H1 (cell line): ENCODE results near the gene PLA2G1B. TPM values are rescaled to one million over a fixed set of nuclear protein-coding genes. Genes with fewer than 3 reads are reported as not detected.
A peak's percentile ranks its signal among the peaks of the same experiment; 100 is the strongest.

Experiments used
- CTCF ChIA-PET: fragments of 300-600 bp; sonication (Branson Sonifier 250); formaldehyde crosslinking; loops from one replicate; lab custom pipeline; 2021; ENCODE audit not compliant: partially characterized antibody; lab: Charles Lee
- POLR2A ChIA-PET: fragments of 300-600 bp; sonication (Branson Sonifier 250); formaldehyde crosslinking; loops from one replicate; lab custom pipeline; 2021; ENCODE audit warnings: inconsistent platforms; ENCODE audit not compliant: partially characterized antibody; lab: Charles Lee
- DNase-seq, 2 experiments: peaks; one replicate each; pipeline versions ENCODE4 v3.0.0 to v3.0.0-alpha.2; 2010 to 2022; ENCODE audit warnings: low spot score in 2 of 2, low read depth in 1 of 2, mixed read lengths in 1 of 2
- FAIRE-seq: peaks from 2 replicates; lab custom pipeline; 2011; peaks lifted over from hg19 to GRCh38; lab: Jason Lieb, UNC
- H2AFZ ChIP-seq: 2 replicates; pipeline ENCODE4 v1.8.1; 2012; ENCODE audit warnings: low read length, inconsistent platforms
- H2AK5ac ChIP-seq: 2 replicates; pipeline ENCODE4 v1.6.1; 2013; ENCODE audit warnings: low read depth, low read length
- H2BK120ac ChIP-seq: replicated peaks from 2 replicates; pipeline ENCODE3; 2013; ENCODE audit warnings: low read depth, low read length, inconsistent platforms
- H2BK12ac ChIP-seq: 2 replicates; pipeline ENCODE4 v1.6.1; 2013; ENCODE audit warnings: low read depth, low read length
- H2BK15ac ChIP-seq: 2 replicates; pipeline ENCODE4 v1.6.1; 2013; ENCODE audit warnings: low read length
- H2BK20ac ChIP-seq: 2 replicates; pipeline ENCODE4 v1.6.1; 2013; ENCODE audit warnings: low read length
- H2BK5ac ChIP-seq: 2 replicates; pipeline ENCODE4 v1.6.1; 2013; ENCODE audit warnings: low read depth, low read length
- H3K14ac ChIP-seq: 2 replicates; pipeline ENCODE4 v1.6.1; 2013; ENCODE audit warnings: inconsistent platforms; ENCODE audit not compliant: insufficient read length
- H3K18ac ChIP-seq: 2 replicates; pipeline ENCODE4 v1.6.1; 2013; ENCODE audit warnings: low read length; ENCODE audit errors: extremely low read depth
- H3K23ac ChIP-seq: 2 replicates; pipeline ENCODE4 v1.6.1; 2013; ENCODE audit warnings: inconsistent platforms; ENCODE audit not compliant: insufficient read length
- H3K23me2 ChIP-seq: 2 replicates; pipeline ENCODE4 v1.6.1; 2013; ENCODE audit warnings: low read depth, low read length
- H3K27ac ChIP-seq: 2 replicates; pipeline ENCODE4 v1.6.1; 2011; ENCODE audit warnings: low read depth, low read length, inconsistent platforms
- H3K27me3 ChIP-seq, 4 experiments: replicated peaks in 1 of 4; 1 replicate in 1 of 4; 2 replicates in 3 of 4; pipeline versions ENCODE4 v1.6.1 to v1.8.1; 2011 to 2013; ENCODE audit warnings: low read length in 3 of 4, mild to moderate bottlenecking in 3 of 4, inconsistent platforms in 2 of 4, mixed read lengths in 2 of 4, moderate library complexity in 1 of 4; ENCODE audit not compliant: control insufficient read depth in 3 of 4, insufficient read depth in 3 of 4; ENCODE audit errors: extremely low read depth in 1 of 4
- H3K36me3 ChIP-seq, 4 experiments: 2 replicates each; pipeline versions ENCODE4 v1.6.1 to v1.8.1; 2011 to 2013; ENCODE audit warnings: mild to moderate bottlenecking in 4 of 4, low read length in 3 of 4, moderate library complexity in 2 of 4, control low read depth in 1 of 4, inconsistent platforms in 1 of 4; ENCODE audit not compliant: insufficient read depth in 4 of 4, control insufficient read depth in 2 of 4
- H3K4ac ChIP-seq: replicated peaks from 2 replicates; pipeline ENCODE3; 2013; ENCODE audit warnings: low read length, low read depth, mixed read lengths, inconsistent platforms; ENCODE audit not compliant: insufficient read length
- H3K4me1 ChIP-seq, 4 experiments: replicated peaks in 1 of 4; 1 replicate in 1 of 4; 2 replicates in 3 of 4; pipeline versions ENCODE4 v1.6.1 to v1.8.1; 2011 to 2013; ENCODE audit warnings: low read length in 3 of 4, inconsistent platforms in 2 of 4, mixed read lengths in 1 of 4; ENCODE audit not compliant: insufficient read depth in 4 of 4, control insufficient read depth in 3 of 4
- H3K4me2 ChIP-seq, 2 experiments: 2 replicates each; pipeline versions ENCODE4 v1.6.1 to v1.8.1; 2011 to 2013; ENCODE audit warnings: low read depth in 2 of 2, low read length in 2 of 2, control low read depth in 1 of 2, inconsistent platforms in 1 of 2, mild to moderate bottlenecking in 1 of 2; ENCODE audit not compliant: insufficient read depth in 1 of 2
- H3K4me3 ChIP-seq, 4 experiments: fragments of 200-600, 300-600 bp in 1 of 4; sonication (generic), shearing (Covaris generic), sonication (Bioruptor Twin) in 1 of 4; 2 replicates each; pipeline versions ENCODE4 v1.5.1 to v1.8.1; 2011 to 2016; ENCODE audit warnings: low read length in 4 of 4, low read depth in 3 of 4, control low read depth in 2 of 4, inconsistent platforms in 2 of 4, mild to moderate bottlenecking in 2 of 4, mixed read lengths in 1 of 4, moderate library complexity in 1 of 4; ENCODE audit not compliant: insufficient read depth in 2 of 4; ENCODE audit errors: extremely low read depth in 1 of 4
- H3K56ac ChIP-seq: replicated peaks from 2 replicates; pipeline ENCODE3; 2013; ENCODE audit warnings: low read depth, mild to moderate bottlenecking, mixed read lengths, low read length, inconsistent platforms; ENCODE audit not compliant: insufficient read length
- H3K79me1 ChIP-seq: 2 replicates; pipeline ENCODE4 v1.6.1; 2013; ENCODE audit warnings: low read depth, low read length, control low read depth
- H3K79me2 ChIP-seq, 2 experiments: 2 replicates each; pipeline versions ENCODE4 v1.6.1 to v1.8.1; 2012 to 2013; ENCODE audit warnings: low read length in 2 of 2, mild to moderate bottlenecking in 2 of 2, inconsistent platforms in 1 of 2; ENCODE audit not compliant: insufficient read depth in 2 of 2, control insufficient read depth in 1 of 2
- H3K9ac ChIP-seq, 4 experiments: replicated peaks in 1 of 4; 1 replicate in 1 of 4; 2 replicates in 3 of 4; pipeline versions ENCODE4 v1.6.1 to v1.8.1; 2011 to 2013; ENCODE audit warnings: low read depth in 3 of 4, low read length in 3 of 4, control low read depth in 2 of 4, mild to moderate bottlenecking in 2 of 4, moderate library complexity in 2 of 4, inconsistent platforms in 1 of 4; ENCODE audit errors: extremely low read depth in 1 of 4
- H3K9me3 ChIP-seq, 2 experiments: 2 replicates each; pipeline versions ENCODE4 v1.6.1 to v1.8.1; 2012 to 2013; ENCODE audit warnings: mild to moderate bottlenecking in 2 of 2, moderate library complexity in 2 of 2, control low read depth in 1 of 2, inconsistent platforms in 1 of 2, low read depth in 1 of 2, low read length in 1 of 2, mixed read lengths in 1 of 2; ENCODE audit not compliant: insufficient read depth in 2 of 2
- H4K20me1 ChIP-seq, 2 experiments: replicated peaks in 1 of 2; 2 replicates each; pipeline versions ENCODE3 to v1.8.1; 2011 to 2013; ENCODE audit warnings: inconsistent platforms in 2 of 2, low read length in 2 of 2, mild to moderate bottlenecking in 1 of 2; ENCODE audit not compliant: insufficient read depth in 2 of 2, control insufficient read depth in 1 of 2
- H4K5ac ChIP-seq: 2 replicates; pipeline ENCODE4 v1.6.1; 2013; ENCODE audit warnings: low read length, low read depth, mixed read lengths, inconsistent platforms; ENCODE audit not compliant: insufficient read length
- H4K8ac ChIP-seq: 2 replicates; pipeline ENCODE4 v1.8.0; 2013; ENCODE audit warnings: mild to moderate bottlenecking, moderate library complexity, low read length, inconsistent platforms; ENCODE audit not compliant: insufficient read depth; ENCODE audit errors: extremely low read depth
- H4K91ac ChIP-seq: replicated peaks from 2 replicates; pipeline ENCODE3; 2013; ENCODE audit warnings: low read length, mixed read lengths, inconsistent platforms; ENCODE audit not compliant: insufficient read length
- CTCF ChIP-seq, 3 experiments: IDR thresholded peaks; 1 replicate in 2 of 3; 2 replicates in 1 of 3; pipeline versions ENCODE4 v1.5.1 to v1.6.1; 2011; ENCODE audit warnings: low read length in 3 of 3, mild to moderate bottlenecking in 3 of 3, inconsistent platforms in 2 of 3, low read depth in 1 of 3, moderate library complexity in 1 of 3; ENCODE audit not compliant: insufficient read depth in 1 of 3; ENCODE audit errors: control extremely low read depth in 1 of 3
- EGR1 ChIP-seq: IDR thresholded peaks from 2 replicates; pipeline ENCODE4 v1.6.1; 2011; ENCODE audit warnings: low read depth, low read length, borderline replicate concordance
- HDAC6 ChIP-seq: IDR thresholded peaks from one replicate; pipeline ENCODE4 v1.7.1; 2012; ENCODE audit warnings: low read depth, mild to moderate bottlenecking, inconsistent platforms, low read length, moderate library complexity
- WGBS, 2 experiments: shearing (Covaris generic) in 1 of 2; methylation state at CpG; one replicate each; pipeline versions ENCODE4 v1.1.6 to v1.1.7; 2013 to 2015; ENCODE audit warnings: low lambda C conversion rate in 2 of 2, mixed read lengths in 2 of 2, inconsistent platforms in 1 of 2, low coverage in 1 of 2, missing lambda C conversion rate in 1 of 2; ENCODE audit not compliant: insufficient replicate concordance in 2 of 2, insufficient coverage in 1 of 2, insufficient read length in 1 of 2; ENCODE audit errors: extremely low coverage in 1 of 2, missing lambda C conversion rate in 1 of 2; 5-methylcytosine and 5-hydroxymethylcytosine counted together
- polyA plus RNA-seq, 7 experiments: library from polyadenylated mRNA; depleted of rRNA in 3 of 7; stranded (reverse) in 5 of 7; unstranded in 2 of 7; fragments of >200 nt in 5 of 7; fragments of 200-250 nt in 2 of 7; gene quantifications; 1 replicate in 5 of 7; 2 replicates in 1 of 7; 4 replicates in 1 of 7; pipeline versions ENCODE4 v1.2.1 to v1.2.3, GENCODE V29; 2011 to 2013; ENCODE audit warnings: missing spikeins in 2 of 7, mixed read lengths in 2 of 7
- total RNA-seq: library from RNA; stranded (reverse); fragmentation: NEBNext Ultra II Directional; extraction: Animal tissue kit (Norgen Biotek cat#: 25700); gene quantifications from 2 replicates; pipeline ENCODE4 v1.2.1, GENCODE V29; 2021

Gene PLA2G1B
- total and polyA plus RNA-seq, 2 of the 8 experiments (the other 6 are each of a cell fraction or from before 2014, with no cell fraction given) = not detected

- no peaks in the 10 kb centered on the region for H3K79me1 ChIP-seq
- peak in 2 of 3 experiments; percentile 25 to 38; a peak in 2 of 4 replicates for TF ChIP-seq CTCF (IDR thresholded peaks at IDR 0.05; ENCODE audit: control extremely low read depth in 1 of 3, insufficient read depth in 1 of 3, low read depth in 1 of 3, low read length in 3 of 3)
- TF ChIP-seq HDAC6 = no peak
- no peak for TF ChIP-seq EGR1
- TF ChIP-seq, all 59 proteins: peak for 1
- H3K36me3 ChIP-seq = peaks cover 9 to 54% (median 31%) of the 10 kb centered on the region in 4 experiments; a peak in 7 of 8 replicates
- no peak overlapping the region for H3K4me3 ChIP-seq
- no peaks in the 10 kb centered on the region for H3K9me3 ChIP-seq
- H3K23me2 ChIP-seq = no peaks in the 10 kb centered on the region
- H3K14ac ChIP-seq = no peak overlapping the region
- no peak overlapping the region for H3K56ac ChIP-seq
- DNase-seq (no peak), FAIRE-seq (no peak)
- H4K91ac ChIP-seq = no peak overlapping the region
- POLR2A ChIA-PET = interaction anchor here (0.6 to 1.5 kb wide), 3 partner anchors 10 to 121 kb away, joined by 3 to 6 read pairs (median 3); partner anchors contain the start of gene RNU4-1
- H2AK5ac ChIP-seq = no peak overlapping the region
- no peak overlapping the region for H2BK20ac ChIP-seq
- no peak overlapping the region for H2BK120ac ChIP-seq
- no peak overlapping the region for H4K8ac ChIP-seq
- no peak overlapping the region for H2BK5ac ChIP-seq
- H4K20me1 ChIP-seq = peaks cover 0 to 4% of the 10 kb centered on the region in 2 experiments
- H2BK12ac ChIP-seq = no peak overlapping the region
- H3K79me2 ChIP-seq = no peaks in the 10 kb centered on the region
- no peak overlapping the region for H3K27ac ChIP-seq
- H3K4me2 ChIP-seq = no peak overlapping the region
- WGBS, 2 experiments = 86% methylated on average over 1 of the region's 7 CpGs; no CpG with 5 or more reads in 1 of the 2 experiments
- H2BK15ac ChIP-seq = no peak overlapping the region
- no peak overlapping the region for H3K9ac ChIP-seq
- no peak overlapping the region for H3K18ac ChIP-seq
- CTCF ChIA-PET = interaction anchor here (0.7 to 8.5 kb wide), 9 partner anchors 10 to 117 kb away, joined by 3 to 66 read pairs (median 4); no protein-coding TSS in a partner anchor
- no peak overlapping the region for H3K23ac ChIP-seq
- H3K4me1 ChIP-seq = peaks cover 0 to 8% (median 4%) of the 10 kb centered on the region in 4 experiments; a peak in 5 of 7 replicates
- H3K27me3 ChIP-seq = no peaks in the 10 kb centered on the region
- H3K4ac ChIP-seq = no peak overlapping the region
- H4K5ac ChIP-seq = no peak overlapping the region
- H2AFZ ChIP-seq = no peak overlapping the region
These were observed 19.1 kb upstream of the PLA2G1B start for GRCh38 chr12:120346681-120347080.
